ENCODE results near the gene KCNH1. TPM values are rescaled to one million over a fixed set of nuclear protein-coding genes. Genes with fewer than 3 reads are reported as not detected.
A peak's percentile ranks its signal among the peaks of the same experiment; 100 is the strongest.

KCNH1 gene
- polyA plus RNA-seq, 1 donor, result 0.49 TPM

- no peak for DNase-seq
Measured at GRCh38 chr1:210792250-210793102, 341.5 kb downstream of the KCNH1 start.

GRCh38 chr1:210790196-210790595 lies 343.8 kb downstream of the KCNH1 start:
- no peak for DNase-seq

GRCh38 chr1:210787800-210788199 lies 346.1 kb downstream of the KCNH1 start:
- DNase-seq, result no peak

GRCh38 chr1:210786546-210786945 lies 347.4 kb downstream of the KCNH1 start:
- no peak for DNase-seq

GRCh38 chr1:210783925-210784324 lies 350.0 kb downstream of the KCNH1 start:
- no peak for DNase-seq

- no peak for DNase-seq
Measured at GRCh38 chr1:210781652-210782051, 352.3 kb downstream of the KCNH1 start.

- no peak for DNase-seq
Measured at GRCh38 chr1:210779269-210779668, 354.7 kb downstream of the KCNH1 start.

GRCh38 chr1:210777914-210778313 lies 356.0 kb downstream of the KCNH1 start:
- no peak for DNase-seq

GRCh38 chr1:210776712-210777111 lies 357.2 kb downstream of the KCNH1 start:
- no peak for DNase-seq

GRCh38 chr1:210775289-210775688 lies 358.7 kb downstream of the KCNH1 start:
- no peak for DNase-seq

- no peak for DNase-seq
Measured at GRCh38 chr1:210773450-210773849, 360.5 kb downstream of the KCNH1 start.

GRCh38 chr1:210771131-210771530 lies 362.8 kb downstream of the KCNH1 start:
- no peak for DNase-seq

- DNase-seq, result no peak
Measured at GRCh38 chr1:210770396-210770984, 363.5 kb downstream of the KCNH1 start.

GRCh38 chr1:210769473-210769872 lies 364.5 kb downstream of the KCNH1 start:
- no peak for DNase-seq

GRCh38 chr1:210764536-210764935 lies 369.4 kb downstream of the KCNH1 start:
- DNase-seq, result no peak

- no peak for DNase-seq
Measured at GRCh38 chr1:210758761-210759160, 375.2 kb downstream of the KCNH1 start.

- DNase-seq, result no peak
Measured at GRCh38 chr1:210758261-210758660, 375.7 kb downstream of the KCNH1 start.

- DNase-seq, result no peak
Measured at GRCh38 chr1:210757677-210758076, 376.3 kb downstream of the KCNH1 start.

- DNase-seq, result no peak
Measured at GRCh38 chr1:210755991-210756659, 377.8 kb downstream of the KCNH1 start.

- peak; percentile 11 for DNase-seq
Measured at GRCh38 chr1:210754878-210755665, 378.9 kb downstream of the KCNH1 start.

- no peak for DNase-seq
Measured at GRCh38 chr1:210751911-210752310, 382.0 kb downstream of the KCNH1 start.

- no peak for DNase-seq
Measured at GRCh38 chr1:210750468-210750867, 383.5 kb downstream of the KCNH1 start.

- no peak for DNase-seq
Measured at GRCh38 chr1:210748796-210749195, 385.2 kb downstream of the KCNH1 start.
